WERI-Rb-1 (cell line): ENCODE results near the gene MYO16.

Experiments used
- DNase-seq: peaks from one replicate; pipeline ENCODE4 v3.0.0-alpha.2; 2020
- H3K27ac ChIP-seq: fragments of 250-450 bp; sonication (Bioruptor Pico); 2 replicates; pipeline ENCODE4 v1.5.1; 2020; ENCODE audit warnings: mild to moderate bottlenecking, moderate library complexity
- H3K27me3 ChIP-seq: fragments of 250-450 bp; sonication (Bioruptor Pico); 2 replicates; pipeline ENCODE4 v1.5.1; 2021; ENCODE audit warnings: mild to moderate bottlenecking, low read depth, moderate library complexity; ENCODE audit not compliant: insufficient read depth, severe bottlenecking
- H3K36me3 ChIP-seq: fragments of 250-450 bp; sonication (Bioruptor Pico); 2 replicates; pipeline ENCODE4 v1.5.1; 2020; ENCODE audit warnings: mild to moderate bottlenecking, moderate library complexity
- H3K4me3 ChIP-seq: 2 replicates; pipeline ENCODE4 v1.5.1; 2011; ENCODE audit warnings: low read depth, mild to moderate bottlenecking, control low read depth, low read length
- H3K9me3 ChIP-seq: fragments of 250-450 bp; sonication (Bioruptor Pico); 2 replicates; pipeline ENCODE4 v1.5.1; 2021; ENCODE audit warnings: mild to moderate bottlenecking, moderate library complexity; ENCODE audit not compliant: severe bottlenecking
- CTCF ChIP-seq: IDR thresholded peaks from 2 replicates; pipeline ENCODE4 v1.5.1; 2011; ENCODE audit warnings: low read depth, mild to moderate bottlenecking, control low read depth, inconsistent platforms, low read length

Gene MYO16

DNA sequence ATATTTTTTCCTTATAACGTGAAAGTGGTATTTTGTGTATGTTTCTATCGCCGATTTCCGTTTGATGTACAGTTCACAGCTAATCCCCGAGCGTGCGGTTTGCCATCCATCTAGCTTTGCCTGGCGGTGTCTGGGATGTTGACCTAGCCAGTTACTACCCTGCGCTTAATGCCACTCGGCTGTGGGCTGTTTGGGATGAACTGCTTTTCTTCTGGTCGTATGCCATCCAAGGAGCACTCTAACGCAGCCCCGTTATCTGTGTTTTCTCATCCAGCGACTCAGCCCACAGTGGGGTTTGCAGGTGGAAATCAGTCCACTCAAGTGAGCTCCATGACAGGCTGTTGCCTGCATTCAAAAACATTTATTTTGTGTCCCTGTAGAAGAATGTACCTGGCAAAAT is 512.3 kb downstream of the MYO16 start:
- H3K4me3 ChIP-seq = no peak overlapping the region
- H3K27me3 ChIP-seq = no peaks in the 10 kb centered on the region
- H3K9me3 ChIP-seq = peaks cover 8% of the 10 kb centered on the region
- no peak overlapping the region for H3K27ac ChIP-seq
- no peak for TF ChIP-seq CTCF
- DNase-seq = no peak
- H3K36me3 ChIP-seq = no peaks in the 10 kb centered on the region

GRCh38 chr13:109144693-109145437 is 515.5 kb downstream of the MYO16 start:
- no peaks in the 10 kb centered on the region for H3K27me3 ChIP-seq
- H3K27ac ChIP-seq = no peak overlapping the region
- H3K4me3 ChIP-seq = no peak overlapping the region
- TF ChIP-seq CTCF = no peak
- no peak for DNase-seq
- H3K9me3 ChIP-seq = peaks cover 3% of the 10 kb centered on the region
- no peaks in the 10 kb centered on the region for H3K36me3 ChIP-seq

DNA sequence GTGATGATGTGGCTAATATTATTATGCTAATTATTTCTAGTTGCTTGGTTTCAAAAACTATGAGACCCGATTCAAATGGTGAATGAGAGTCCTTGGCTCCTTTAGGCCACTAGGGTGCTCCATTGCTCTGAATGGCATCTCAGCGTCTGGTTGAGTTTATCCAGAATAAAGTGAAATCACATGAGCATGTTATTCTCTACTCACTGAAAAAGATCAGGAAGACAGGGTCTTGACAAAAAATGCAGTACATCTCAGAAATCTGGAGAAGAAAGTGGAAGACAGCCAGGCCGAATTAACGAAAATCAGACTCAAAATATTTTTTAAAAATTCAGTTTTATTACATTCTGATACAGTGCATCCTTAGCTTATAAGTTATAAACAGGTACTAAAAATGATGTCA is 516.2 kb downstream of the MYO16 start:
- Histone ChIP-seq H3K27me3 (no peaks in the 10 kb centered on the region), H3K36me3 (no peaks in the 10 kb centered on the region), H3K9me3 (no peaks in the 10 kb centered on the region), H3K4me3 (no peak overlapping the region), H3K27ac (no peak overlapping the region)
- peak; percentile 68 for DNase-seq
- TF ChIP-seq CTCF = peak; percentile 88

GRCh38 chr13:109146393-109146792 is 517.0 kb downstream of the MYO16 start:
- no peaks in the 10 kb centered on the region for H3K36me3 ChIP-seq
- H3K9me3 ChIP-seq = no peaks in the 10 kb centered on the region
- H3K27me3 ChIP-seq = no peaks in the 10 kb centered on the region
- H3K27ac ChIP-seq = no peak overlapping the region
- no peak for DNase-seq
- no peak overlapping the region for H3K4me3 ChIP-seq
- no peak for TF ChIP-seq CTCF

GRCh38 chr13:109146912-109147647 is 517.7 kb downstream of the MYO16 start:
- no peaks in the 10 kb centered on the region for H3K36me3 ChIP-seq
- no peaks in the 10 kb centered on the region for H3K9me3 ChIP-seq
- DNase-seq = no peak
- no peaks in the 10 kb centered on the region for H3K27me3 ChIP-seq
- H3K27ac ChIP-seq = no peak overlapping the region
- H3K4me3 ChIP-seq = no peak overlapping the region
- no peak for TF ChIP-seq CTCF

- Histone ChIP-seq H3K9me3 (no peaks in the 10 kb centered on the region), H3K27me3 (no peaks in the 10 kb centered on the region), H3K27ac (no peak overlapping the region), H3K36me3 (no peaks in the 10 kb centered on the region), H3K4me3 (no peak overlapping the region)
- DNase-seq = no peak
- TF ChIP-seq CTCF = no peak
Observed at GRCh38 chr13:109148243-109148642, 518.8 kb downstream of the MYO16 start.
